Keratinocyte (primary cell): ENCODE measurements around the gene AKNA.

Experiments used
- CTCF ChIP-seq, 3 experiments: IDR thresholded peaks in 1 of 3; conservative IDR thresholded peaks in 1 of 3; optimal IDR thresholded peaks in 1 of 3; 2 replicates in 2 of 3; 3 replicates in 1 of 3; pipeline versions ENCODE3 to v1.5.1; 2011; ENCODE audit warnings: low read length in 3 of 3, mild to moderate bottlenecking in 3 of 3, moderate library complexity in 2 of 3, control low read depth in 1 of 3, inconsistent platforms in 1 of 3; ENCODE audit not compliant: insufficient read depth in 2 of 3; ENCODE audit errors: extremely low read depth in 1 of 3
- EZH2 ChIP-seq: IDR thresholded peaks from one replicate; pipeline ENCODE4 v1.6.1; 2012; ENCODE audit warnings: inconsistent platforms, mild to moderate bottlenecking, low read length, moderate library complexity

GRCh38 chr9:114385397-114386181 lies 2.2 kb downstream of the AKNA start:
- TF ChIP-seq CTCF (optimal IDR thresholded peaks at IDR 0.05 in 1 of 3, IDR thresholded peaks at IDR 0.05 in 1 of 3, conservative IDR thresholded peaks at IDR 0.05 in 1 of 3; ENCODE audit: extremely low read depth in 1 of 3, insufficient read depth in 2 of 3, low read length in 3 of 3) (no peak), EZH2 (no peak)
